Colonic mucosa (tissue), 4 donors: ENCODE measurements around the gene AGBL1. TPM values are rescaled to one million over a fixed set of nuclear protein-coding genes. Genes with fewer than 3 reads are reported as not detected.

Source experiments
- DNase-seq: peaks from one replicate; pipeline ENCODE4 v3.0.0-alpha.2; 2020
- H3K27ac ChIP-seq: fragments of 200-600 bp; one replicate; pipeline ENCODE4 v1.8.0; 2021
- H3K27me3 ChIP-seq: fragments of 200-600 bp; one replicate; pipeline ENCODE4 v1.8.0; 2021
- H3K36me3 ChIP-seq: fragments of 200-600 bp; one replicate; pipeline ENCODE4 v1.8.0; 2021
- H3K4me1 ChIP-seq: fragments of 200-600 bp; one replicate; pipeline ENCODE4 v1.8.0; 2021; ENCODE audit warnings: mild to moderate bottlenecking
- H3K4me3 ChIP-seq: fragments of 200-600 bp; one replicate; pipeline ENCODE4 v1.8.0; 2021
- H3K9ac ChIP-seq, 2 donors: one replicate each; pipeline ENCODE4 v1.7.0; 2013; ENCODE audit warnings: control low read depth in 2 of 2, low read depth in 2 of 2, low read length in 2 of 2
- H3K9me3 ChIP-seq: fragments of 200-600 bp; one replicate; pipeline ENCODE4 v1.8.0; 2021
- intact Hi-C: fragments of 100-400 bp; cut with DNase I; formaldehyde crosslinking; loops from one replicate; pipeline ENCODE4 v1.14.1; 2022
- total RNA-seq, 2 donors: library from RNA; stranded (reverse); fragmentation: NEBNext Ultra II Directional in 1 of 2; extraction: Animal tissue kit (Norgen Biotek cat#: 25700) in 1 of 2; gene quantifications; one replicate each; pipeline ENCODE4 v1.2.1, GENCODE V29; 2021
- TF ChIP-seq, protein P1 (sequence below): fragments of 200-600 bp; IDR thresholded peaks from one replicate; pipeline ENCODE4 v1.8.0; 2022; ENCODE audit warnings: antibody characterized with exemption, mild to moderate bottlenecking
- donor health status: healthy.
- donor health status: DM: no; HTN: no; CAD: no.
- donor health status: DM: no; HTN: no; CAD: no.

The AGBL1 gene
- total RNA-seq, 2 donors from 2014 or later, result 0.10 to 0.24 TPM

DNA sequence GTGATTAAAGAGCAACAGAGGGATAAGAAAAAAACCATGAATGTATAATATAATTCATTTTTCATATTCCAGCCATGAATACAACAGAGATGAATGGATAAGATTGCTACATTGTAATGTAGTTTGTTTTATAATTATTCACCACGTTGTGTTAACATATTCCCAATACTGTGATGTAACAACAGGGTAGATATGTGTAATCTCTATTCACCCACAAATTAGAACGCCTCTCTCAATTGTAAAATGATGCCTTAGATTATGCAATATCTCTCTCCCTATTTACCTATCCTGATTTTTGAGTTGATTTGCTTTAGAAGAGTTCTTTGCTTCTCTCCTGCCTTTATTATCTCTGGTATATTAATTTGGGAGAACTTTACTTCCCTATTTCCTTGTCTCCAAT, 193.6 kb downstream of the AGBL1 start:
- Histone ChIP-seq H3K27ac (no peak overlapping the region), H3K9me3 (no peaks in the 10 kb centered on the region), H3K36me3 (no peaks in the 10 kb centered on the region), H3K27me3 (no peaks in the 10 kb centered on the region), H3K4me3 (no peak overlapping the region), H3K9ac (no peak overlapping the region), H3K4me1 (no peaks in the 10 kb centered on the region)
- TF ChIP-seq, protein P1, sequence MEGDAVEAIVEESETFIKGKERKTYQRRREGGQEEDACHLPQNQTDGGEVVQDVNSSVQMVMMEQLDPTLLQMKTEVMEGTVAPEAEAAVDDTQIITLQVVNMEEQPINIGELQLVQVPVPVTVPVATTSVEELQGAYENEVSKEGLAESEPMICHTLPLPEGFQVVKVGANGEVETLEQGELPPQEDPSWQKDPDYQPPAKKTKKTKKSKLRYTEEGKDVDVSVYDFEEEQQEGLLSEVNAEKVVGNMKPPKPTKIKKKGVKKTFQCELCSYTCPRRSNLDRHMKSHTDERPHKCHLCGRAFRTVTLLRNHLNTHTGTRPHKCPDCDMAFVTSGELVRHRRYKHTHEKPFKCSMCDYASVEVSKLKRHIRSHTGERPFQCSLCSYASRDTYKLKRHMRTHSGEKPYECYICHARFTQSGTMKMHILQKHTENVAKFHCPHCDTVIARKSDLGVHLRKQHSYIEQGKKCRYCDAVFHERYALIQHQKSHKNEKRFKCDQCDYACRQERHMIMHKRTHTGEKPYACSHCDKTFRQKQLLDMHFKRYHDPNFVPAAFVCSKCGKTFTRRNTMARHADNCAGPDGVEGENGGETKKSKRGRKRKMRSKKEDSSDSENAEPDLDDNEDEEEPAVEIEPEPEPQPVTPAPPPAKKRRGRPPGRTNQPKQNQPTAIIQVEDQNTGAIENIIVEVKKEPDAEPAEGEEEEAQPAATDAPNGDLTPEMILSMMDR, result no peak
- intact Hi-C loops, result no loop called here
- DNase-seq, result no peak

DNA sequence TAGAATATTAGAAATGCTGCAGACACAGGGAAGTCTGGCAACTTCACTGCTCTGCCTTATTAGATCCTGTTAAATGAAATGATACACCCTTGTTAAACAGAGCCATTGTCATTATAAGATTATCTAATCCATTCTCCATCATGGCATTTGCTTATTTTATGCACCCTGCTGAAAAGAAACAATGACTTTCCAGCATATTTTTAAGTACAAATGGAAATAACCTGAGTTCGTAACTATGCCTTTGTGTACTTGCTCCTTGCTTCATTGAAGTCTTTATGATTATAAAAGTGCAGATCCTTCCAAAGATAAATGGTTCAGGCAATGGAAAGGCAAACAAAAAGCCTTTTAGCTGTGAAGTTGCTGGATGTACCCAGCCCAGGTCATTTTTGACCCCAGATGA, 195.7 kb downstream of the AGBL1 start:
- Histone ChIP-seq H3K27ac (no peak overlapping the region), H3K4me3 (no peak overlapping the region), H3K4me1 (no peaks in the 10 kb centered on the region), H3K9me3 (no peaks in the 10 kb centered on the region), H3K36me3 (no peaks in the 10 kb centered on the region), H3K27me3 (no peaks in the 10 kb centered on the region), H3K9ac (no peak overlapping the region)
- no peak for DNase-seq
- intact Hi-C loops, result no loop called here
- TF ChIP-seq, protein P1, result no peak

DNA sequence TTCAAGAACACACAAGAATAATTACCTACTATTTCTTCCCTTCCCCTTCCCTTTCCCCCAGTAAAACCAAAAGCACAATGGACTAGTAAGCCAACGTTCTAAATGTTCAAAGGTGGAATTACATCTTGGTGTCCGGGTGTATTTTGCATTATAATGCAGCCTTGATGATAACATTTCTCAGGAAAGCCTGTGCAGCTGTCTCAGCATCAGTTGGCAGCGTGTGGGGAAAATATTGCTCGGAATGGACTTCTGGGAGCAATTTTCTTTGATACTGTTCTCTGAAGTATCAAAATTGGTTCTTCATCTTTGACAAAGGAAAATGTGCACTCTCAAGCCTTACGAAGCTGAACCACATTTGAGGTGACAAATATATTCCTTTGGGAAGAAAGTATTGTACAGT, 198.9 kb downstream of the AGBL1 start:
- H3K27me3 ChIP-seq, result no peaks in the 10 kb centered on the region
- no peak overlapping the region for H3K9ac ChIP-seq
- DNase-seq, result no peak
- no peaks in the 10 kb centered on the region for H3K9me3 ChIP-seq
- no peaks in the 10 kb centered on the region for H3K36me3 ChIP-seq
- no peak overlapping the region for H3K27ac ChIP-seq
- no peak overlapping the region for H3K4me3 ChIP-seq
- intact Hi-C loops, result no loop called here
- TF ChIP-seq, protein P1, result no peak
- no peaks in the 10 kb centered on the region for H3K4me1 ChIP-seq

DNA sequence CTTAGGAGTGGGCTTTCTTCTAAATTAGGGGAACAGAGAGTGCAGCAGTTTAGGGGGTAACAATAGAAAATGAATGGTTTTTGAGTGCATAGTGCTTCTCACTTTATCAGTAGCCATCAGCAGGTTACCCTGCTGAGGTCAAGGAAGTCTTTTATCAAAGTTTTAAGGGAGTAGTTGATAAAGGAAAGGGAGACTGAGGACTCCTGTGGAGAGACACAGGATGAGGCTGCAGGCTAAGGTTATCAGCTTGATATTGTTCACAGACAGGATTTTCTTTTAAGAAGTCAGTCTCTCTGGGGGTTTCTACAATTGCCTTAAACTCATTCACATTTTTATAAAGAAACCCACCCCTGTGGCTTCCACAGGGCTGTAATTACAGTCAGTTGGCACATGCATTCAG, 205.0 kb downstream of the AGBL1 start:
- H3K27ac ChIP-seq, result no peak overlapping the region
- H3K4me1 ChIP-seq, result no peaks in the 10 kb centered on the region
- TF ChIP-seq, protein P1, result no peak
- DNase-seq, result no peak
- H3K9me3 ChIP-seq, result no peaks in the 10 kb centered on the region
- no peaks in the 10 kb centered on the region for H3K36me3 ChIP-seq
- H3K27me3 ChIP-seq, result no peaks in the 10 kb centered on the region
- H3K9ac ChIP-seq, result no peak overlapping the region
- H3K4me3 ChIP-seq, result no peak overlapping the region
- intact Hi-C loops, result no loop called here

DNA sequence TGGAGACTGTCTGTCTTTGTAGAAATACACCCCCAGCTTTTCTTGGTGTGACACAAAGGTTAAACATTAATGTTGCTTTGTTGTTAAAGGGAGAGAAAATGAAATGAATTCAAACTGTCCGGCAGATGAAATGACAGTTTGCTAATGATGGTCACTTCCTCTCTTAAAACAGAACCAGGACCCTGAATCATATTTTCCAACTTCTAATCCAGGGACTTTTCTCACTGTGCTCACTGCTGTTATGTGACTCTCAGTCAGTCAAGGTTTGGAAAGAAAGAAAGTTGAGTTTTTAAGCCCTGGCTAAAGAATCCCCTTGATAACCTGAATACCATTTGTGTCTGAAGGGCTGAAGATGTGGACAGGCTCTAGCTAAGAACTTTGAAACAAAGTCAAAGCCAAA, 215.8 kb downstream of the AGBL1 start:
- TF ChIP-seq, protein P1, result no peak
- Histone ChIP-seq H3K27ac (no peak overlapping the region), H3K27me3 (no peaks in the 10 kb centered on the region), H3K4me1 (no peaks in the 10 kb centered on the region), H3K9ac (no peak overlapping the region), H3K4me3 (no peak overlapping the region), H3K36me3 (no peaks in the 10 kb centered on the region), H3K9me3 (no peaks in the 10 kb centered on the region)
- DNase-seq, result no peak
- intact Hi-C loops, result no loop called here

DNA sequence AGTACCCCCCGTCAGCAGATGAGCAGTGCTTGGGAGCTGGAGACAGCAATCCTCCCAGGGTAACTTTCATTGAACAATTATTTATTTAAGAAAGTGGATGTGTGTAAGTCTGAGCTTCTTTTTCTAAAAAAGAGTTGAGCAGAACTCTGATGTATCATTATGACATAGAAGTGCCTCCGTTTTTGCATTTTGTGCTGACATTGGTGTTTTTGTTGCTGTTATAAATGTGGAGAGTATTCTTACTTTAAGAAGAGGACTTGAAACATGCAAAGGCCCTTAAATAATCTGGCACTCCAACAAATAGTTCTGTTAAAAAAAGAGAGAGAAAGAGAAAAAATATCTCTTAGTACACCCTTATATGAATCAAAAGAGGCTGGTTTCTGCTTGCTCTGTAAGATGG, 217.1 kb downstream of the AGBL1 start:
- no peaks in the 10 kb centered on the region for H3K9me3 ChIP-seq
- H3K27me3 ChIP-seq, result no peaks in the 10 kb centered on the region
- H3K4me1 ChIP-seq, result no peaks in the 10 kb centered on the region
- intact Hi-C loops, result no loop called here
- TF ChIP-seq, protein P1, result no peak
- no peaks in the 10 kb centered on the region for H3K36me3 ChIP-seq
- no peak overlapping the region for H3K4me3 ChIP-seq
- no peak overlapping the region for H3K27ac ChIP-seq
- DNase-seq, result no peak
- no peak overlapping the region for H3K9ac ChIP-seq
